MCF 10A (cell line): ENCODE data around the gene WASL. TPM values are rescaled to one million over a fixed set of nuclear protein-coding genes. Genes with fewer than 3 reads are reported as not detected.
"Not testable (repeated sequence)": the region's sequence is repeated elsewhere in the genome, so short reads cannot be mapped to it uniquely, and the experiment has no call there.

Experiments
- BruUV-seq: library from RNA; stranded (reverse); fragments of 400-500 nt; replicated peaks from 2 replicates; lab custom pipeline; 2021; lab: Mats Ljungman, UMichigan
- CTCF ChIA-PET: fragments of 300-600 bp; sonication (Branson Sonifier 250); formaldehyde crosslinking; extraction: SDS; loops from one replicate; lab custom pipeline; 2021; ENCODE audit warnings: antibody characterized with exemption, inconsistent platforms; lab: Yijun Ruan, JAX
- POLR2A ChIA-PET: fragments of 300-600, 350-650 bp; sonication (Branson Sonifier 250); formaldehyde crosslinking; extraction: SDS; loops from one replicate; lab custom pipeline; 2020; ENCODE audit warnings: antibody characterized with exemption, inconsistent platforms; lab: Yijun Ruan, JAX
- DNase-seq: peaks from one replicate; pipeline ENCODE4 v3.0.0-alpha.2; 2018; ENCODE audit not compliant: unreplicated experiment
- H3K27ac Mint-ChIP-seq: one replicate; pipeline ENCODE4 v1.8.0; 2022; ENCODE audit warnings: mild to moderate bottlenecking, low read depth, mixed read lengths; ENCODE audit not compliant: unreplicated experiment
- H3K27me3 Mint-ChIP-seq: one replicate; pipeline ENCODE4 v1.8.0; 2022; ENCODE audit warnings: mixed read lengths; ENCODE audit not compliant: insufficient read depth, unreplicated experiment
- H3K36me3 Mint-ChIP-seq: one replicate; pipeline ENCODE4 v1.8.0; 2022; ENCODE audit warnings: mild to moderate bottlenecking, moderate library complexity, mixed read lengths; ENCODE audit not compliant: insufficient read depth, unreplicated experiment
- H3K4me1 Mint-ChIP-seq: one replicate; pipeline ENCODE4 v1.8.0; 2022; ENCODE audit warnings: mixed read lengths; ENCODE audit not compliant: insufficient read depth, unreplicated experiment
- H3K4me3 Mint-ChIP-seq: one replicate; pipeline ENCODE4 v1.8.0; 2022; ENCODE audit warnings: mild to moderate bottlenecking, moderate library complexity, mixed read lengths; ENCODE audit not compliant: unreplicated experiment
- H3K9me3 Mint-ChIP-seq: one replicate; pipeline ENCODE4 v1.8.0; 2022; ENCODE audit warnings: mixed read lengths; ENCODE audit not compliant: unreplicated experiment
- CTCF ChIP-seq: fragments of 200-600 bp; IDR thresholded peaks from one replicate; pipeline ENCODE4 v1.8.0; 2022; ENCODE audit warnings: antibody characterized with exemption, mild to moderate bottlenecking; ENCODE audit not compliant: unreplicated experiment
- intact Hi-C: fragments of 100-400 bp; cut with micrococcal nuclease; formaldehyde crosslinking; loops from 2 replicates; pipeline ENCODE4 v1.14.1; 2022
- total RNA-seq: library from RNA; stranded (reverse); gene quantifications from 2 replicates; pipeline ENCODE4 v1.2.3, GENCODE V29; 2022

Gene WASL
- total RNA-seq, 1 experiment from 2014 or later = 34.7 TPM

- H3K4me3 Mint-ChIP-seq = no peak overlapping the region
- no peaks in the 10 kb centered on the region for H3K36me3 Mint-ChIP-seq
- no peak overlapping the region for H3K27ac Mint-ChIP-seq
- no peak for TF ChIP-seq CTCF
- intact Hi-C loops = no loop called here
- no peaks in the 10 kb centered on the region for H3K4me1 Mint-ChIP-seq
- POLR2A ChIA-PET = interaction anchor here (1.0 to 1.8 kb wide), 3 partner anchors 11 to 36 kb away, joined by 3 to 6 read pairs (median 5); no protein-coding TSS in a partner anchor
- CTCF ChIA-PET = interaction anchor here (0.6 to 2.1 kb wide), 5 partner anchors 10 to 88 kb away, joined by 3 to 10 read pairs (median 5); no protein-coding TSS in a partner anchor
- no peaks in the 10 kb centered on the region for H3K9me3 Mint-ChIP-seq
- DNase-seq = no peak
- no TSS peak for BruUV-seq
- H3K27me3 Mint-ChIP-seq = no peaks in the 10 kb centered on the region
These were observed 35.5 kb upstream of the WASL start for GRCh38 chr7:123784263-123784662.

- BruUV-seq = no TSS peak
- ChIA-PET CTCF (interaction anchor here (1.6 to 2.1 kb wide), 3 partner anchors 10 to 88 kb away, joined by 3 to 10 read pairs (median 5); no protein-coding TSS in a partner anchor), POLR2A (interaction anchor here (0.6 to 1.8 kb wide), 3 partner anchors 11 to 36 kb away, joined by 3 to 6 read pairs (median 3); no protein-coding TSS in a partner anchor)
- Mint-ChIP-seq H3K4me1 (no peaks in the 10 kb centered on the region), H3K4me3 (no peak overlapping the region), H3K9me3 (no peaks in the 10 kb centered on the region), H3K36me3 (no peaks in the 10 kb centered on the region), H3K27me3 (no peaks in the 10 kb centered on the region), H3K27ac (no peak overlapping the region)
- intact Hi-C loops = no loop called here
- TF ChIP-seq CTCF = no peak
- DNase-seq = no peak
These were observed 35.0 kb upstream of the WASL start for GRCh38 chr7:123783820-123784219.

- CTCF ChIA-PET = interaction anchor here (0.6 to 0.8 kb wide), 2 partner anchors 12 to 1024 kb away, joined by 3 to 4 read pairs; no protein-coding TSS in a partner anchor
- no peak overlapping the region for H3K27ac Mint-ChIP-seq
- H3K4me3 Mint-ChIP-seq = no peak overlapping the region
- H3K4me1 Mint-ChIP-seq = no peaks in the 10 kb centered on the region
- no peaks in the 10 kb centered on the region for H3K27me3 Mint-ChIP-seq
- H3K9me3 Mint-ChIP-seq = no peaks in the 10 kb centered on the region
- H3K36me3 Mint-ChIP-seq = no peaks in the 10 kb centered on the region
- POLR2A ChIA-PET = interaction anchor here (0.7 to 1.3 kb wide), 4 partner anchors 9 to 33 kb away, joined by 3 to 6 read pairs (median 4); partner anchors contain the start of gene WASL
- intact Hi-C loops = no loop called here
- no peak for TF ChIP-seq CTCF
- no peak for DNase-seq
- BruUV-seq = no TSS peak
These were observed 33.4 kb upstream of the WASL start for GRCh38 chr7:123782071-123782798.

GRCh38 chr7:123780472-123780871 is 31.7 kb upstream of the WASL start:
- H3K27me3 Mint-ChIP-seq, intact Hi-C loops, H3K36me3 Mint-ChIP-seq, BruUV-seq, H3K4me1 Mint-ChIP-seq, H3K9me3 Mint-ChIP-seq, H3K4me3 Mint-ChIP-seq, DNase-seq, H3K27ac Mint-ChIP-seq: not testable (repeated sequence)
- POLR2A ChIA-PET = interaction anchor here (1.8 kb wide), 1 partner anchor 32 kb away, joined by 7 read pairs; the partner anchor contains the start of gene WASL
- CTCF ChIA-PET = interaction anchor here (1.3 kb wide), 1 partner anchor 92 kb away, joined by 4 read pairs; no protein-coding TSS in a partner anchor
